ENCODE data around the gene IFNG-AS1. TPM values are rescaled to one million over a fixed set of nuclear protein-coding genes. Genes with fewer than 3 reads are reported as not detected.

The IFNG-AS1 gene
- total RNA-seq, 1 donor from 2014 or later = 0.20 TPM

- no peaks in the 10 kb centered on the region for H3K36me3 Mint-ChIP-seq (ENCODE audit: low read depth)
- no peak overlapping the region for H3K4me3 Mint-ChIP-seq (ENCODE audit: unreplicated experiment)
- H3K4me1 Mint-ChIP-seq (ENCODE audit: low read depth) = peaks cover 18% of the 10 kb centered on the region
- H3K27ac Mint-ChIP-seq (ENCODE audit: unreplicated experiment) = no peak overlapping the region
- no peaks in the 10 kb centered on the region for H3K9me3 Mint-ChIP-seq (ENCODE audit: low read depth)
- H3K27me3 Mint-ChIP-seq (ENCODE audit: low read depth) = no peaks in the 10 kb centered on the region
- no peak for TF ChIP-seq CTCF (IDR thresholded peaks at IDR 0.05)
- no peak for DNase-seq (ENCODE audit: low spot score)
Measured at GRCh38 chr12:67966560-67966959, 22.7 kb upstream of the IFNG-AS1 start.

GRCh38 chr12:67968321-67968720 lies 20.9 kb upstream of the IFNG-AS1 start:
- no peaks in the 10 kb centered on the region for H3K9me3 Mint-ChIP-seq (ENCODE audit: low read depth)
- no peaks in the 10 kb centered on the region for H3K36me3 Mint-ChIP-seq (ENCODE audit: low read depth)
- no peak for TF ChIP-seq CTCF (IDR thresholded peaks at IDR 0.05)
- no peak overlapping the region for H3K27ac Mint-ChIP-seq (ENCODE audit: unreplicated experiment)
- peaks cover 18% of the 10 kb centered on the region for H3K4me1 Mint-ChIP-seq (ENCODE audit: low read depth)
- no peak overlapping the region for H3K4me3 Mint-ChIP-seq (ENCODE audit: unreplicated experiment)
- no peak for DNase-seq (ENCODE audit: low spot score)
- H3K27me3 Mint-ChIP-seq (ENCODE audit: low read depth) = no peaks in the 10 kb centered on the region

GRCh38 chr12:67968725-67969124 lies 20.5 kb upstream of the IFNG-AS1 start:
- H3K4me3 Mint-ChIP-seq (ENCODE audit: unreplicated experiment) = no peak overlapping the region
- no peak for TF ChIP-seq CTCF (IDR thresholded peaks at IDR 0.05)
- H3K36me3 Mint-ChIP-seq (ENCODE audit: low read depth) = no peaks in the 10 kb centered on the region
- no peaks in the 10 kb centered on the region for H3K27me3 Mint-ChIP-seq (ENCODE audit: low read depth)
- no peak overlapping the region for H3K27ac Mint-ChIP-seq (ENCODE audit: unreplicated experiment)
- no peaks in the 10 kb centered on the region for H3K9me3 Mint-ChIP-seq (ENCODE audit: low read depth)
- peaks cover 18% of the 10 kb centered on the region for H3K4me1 Mint-ChIP-seq (ENCODE audit: low read depth)
- no peak for DNase-seq (ENCODE audit: low spot score)

GRCh38 chr12:67969134-67969802 lies 20.0 kb upstream of the IFNG-AS1 start:
- H3K4me1 Mint-ChIP-seq (ENCODE audit: low read depth) = peaks cover 16% of the 10 kb centered on the region
- DNase-seq (ENCODE audit: low spot score) = no peak
- no peaks in the 10 kb centered on the region for H3K36me3 Mint-ChIP-seq (ENCODE audit: low read depth)
- no peak overlapping the region for H3K27ac Mint-ChIP-seq (ENCODE audit: unreplicated experiment)
- H3K9me3 Mint-ChIP-seq (ENCODE audit: low read depth) = no peaks in the 10 kb centered on the region
- H3K27me3 Mint-ChIP-seq (ENCODE audit: low read depth) = no peaks in the 10 kb centered on the region
- no peak overlapping the region for H3K4me3 Mint-ChIP-seq (ENCODE audit: unreplicated experiment)
- no peak for TF ChIP-seq CTCF (IDR thresholded peaks at IDR 0.05)

- no peak for TF ChIP-seq CTCF (IDR thresholded peaks at IDR 0.05)
- peaks cover 2% of the 10 kb centered on the region for H3K36me3 Mint-ChIP-seq (ENCODE audit: low read depth)
- no peaks in the 10 kb centered on the region for H3K27me3 Mint-ChIP-seq (ENCODE audit: low read depth)
- no peak overlapping the region for H3K27ac Mint-ChIP-seq (ENCODE audit: unreplicated experiment)
- H3K4me1 Mint-ChIP-seq (ENCODE audit: low read depth) = peaks cover 33% of the 10 kb centered on the region
- DNase-seq (ENCODE audit: low spot score) = no peak
- no peak overlapping the region for H3K4me3 Mint-ChIP-seq (ENCODE audit: unreplicated experiment)
- peaks cover 32% of the 10 kb centered on the region for H3K9me3 Mint-ChIP-seq (ENCODE audit: low read depth)
Measured at GRCh38 chr12:67977668-67978067, 11.6 kb upstream of the IFNG-AS1 start.
